GM10248 (cell line): Measurements from ENCODE around the gene HYCC1.

Source experiments
- CTCF ChIA-PET: fragments of 300-600 bp; sonication (Branson Sonifier 250); formaldehyde crosslinking; extraction: SDS; loops from one replicate; lab custom pipeline; 2021; ENCODE audit warnings: antibody characterized with exemption; lab: Yijun Ruan, JAX
- POLR2A ChIA-PET: fragments of 350-650 bp; sonication (Branson Sonifier 250); formaldehyde crosslinking; extraction: SDS; loops from one replicate; lab custom pipeline; 2020; ENCODE audit warnings: antibody characterized with exemption; lab: Yijun Ruan, JAX
- DNase-seq: peaks from one replicate; pipeline ENCODE4 v3.0.0; 2012; ENCODE audit errors: extremely low spot score
- TF ChIP-seq, protein P1 (sequence below): IDR thresholded peaks from 2 replicates; pipeline ENCODE4 v1.5.1; 2012; ENCODE audit warnings: mild to moderate bottlenecking, low read depth; ENCODE audit errors: extremely low read depth, missing control alignments, control extremely low read depth

The HYCC1 gene

DNA sequence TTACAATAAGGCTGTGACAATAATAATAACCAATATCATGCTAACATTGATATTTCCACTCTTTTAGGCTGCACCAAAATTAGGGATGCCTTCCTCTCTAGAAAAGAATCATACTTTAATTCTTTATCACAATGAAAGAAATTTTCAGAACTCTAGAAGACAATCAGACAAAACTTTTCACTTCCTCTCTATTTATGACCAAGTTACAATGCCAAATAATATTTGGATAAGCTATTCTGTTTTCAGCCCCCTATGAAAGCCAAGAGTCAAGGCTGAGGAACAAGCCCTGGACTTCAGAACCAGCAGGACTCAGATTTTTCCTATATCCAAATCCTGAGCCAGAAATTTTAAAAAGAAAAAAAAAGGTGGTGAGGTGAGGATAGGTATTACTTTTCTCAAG lies 4.6 kb downstream of the HYCC1 start:
- ChIA-PET CTCF (no interaction called here), POLR2A (no interaction called here)
- DNase-seq = no peak
- TF ChIP-seq, protein P1, sequence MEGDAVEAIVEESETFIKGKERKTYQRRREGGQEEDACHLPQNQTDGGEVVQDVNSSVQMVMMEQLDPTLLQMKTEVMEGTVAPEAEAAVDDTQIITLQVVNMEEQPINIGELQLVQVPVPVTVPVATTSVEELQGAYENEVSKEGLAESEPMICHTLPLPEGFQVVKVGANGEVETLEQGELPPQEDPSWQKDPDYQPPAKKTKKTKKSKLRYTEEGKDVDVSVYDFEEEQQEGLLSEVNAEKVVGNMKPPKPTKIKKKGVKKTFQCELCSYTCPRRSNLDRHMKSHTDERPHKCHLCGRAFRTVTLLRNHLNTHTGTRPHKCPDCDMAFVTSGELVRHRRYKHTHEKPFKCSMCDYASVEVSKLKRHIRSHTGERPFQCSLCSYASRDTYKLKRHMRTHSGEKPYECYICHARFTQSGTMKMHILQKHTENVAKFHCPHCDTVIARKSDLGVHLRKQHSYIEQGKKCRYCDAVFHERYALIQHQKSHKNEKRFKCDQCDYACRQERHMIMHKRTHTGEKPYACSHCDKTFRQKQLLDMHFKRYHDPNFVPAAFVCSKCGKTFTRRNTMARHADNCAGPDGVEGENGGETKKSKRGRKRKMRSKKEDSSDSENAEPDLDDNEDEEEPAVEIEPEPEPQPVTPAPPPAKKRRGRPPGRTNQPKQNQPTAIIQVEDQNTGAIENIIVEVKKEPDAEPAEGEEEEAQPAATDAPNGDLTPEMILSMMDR = no peak

DNA sequence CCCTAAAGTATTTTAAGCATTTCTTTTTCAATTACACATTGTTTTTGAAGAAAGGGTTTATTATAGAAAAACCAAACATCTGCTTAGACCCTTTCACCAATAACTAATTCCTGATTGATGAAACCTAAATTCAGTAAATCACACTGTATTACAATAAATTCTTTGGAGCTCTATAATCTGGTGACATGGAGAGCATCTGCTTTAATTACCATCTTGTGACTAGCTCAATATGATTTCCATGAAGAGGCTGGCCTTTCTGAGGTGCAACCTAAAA lies 9.7 kb downstream of the HYCC1 start:
- TF ChIP-seq, protein P1 = no peak
- ChIA-PET POLR2A (no interaction called here), CTCF (interaction anchor here (0.7 to 2.5 kb wide), 6 partner anchors 9 to 144 kb away, joined by 3 to 7 read pairs (median 3); no protein-coding TSS in a partner anchor)
- DNase-seq = no peak

DNA sequence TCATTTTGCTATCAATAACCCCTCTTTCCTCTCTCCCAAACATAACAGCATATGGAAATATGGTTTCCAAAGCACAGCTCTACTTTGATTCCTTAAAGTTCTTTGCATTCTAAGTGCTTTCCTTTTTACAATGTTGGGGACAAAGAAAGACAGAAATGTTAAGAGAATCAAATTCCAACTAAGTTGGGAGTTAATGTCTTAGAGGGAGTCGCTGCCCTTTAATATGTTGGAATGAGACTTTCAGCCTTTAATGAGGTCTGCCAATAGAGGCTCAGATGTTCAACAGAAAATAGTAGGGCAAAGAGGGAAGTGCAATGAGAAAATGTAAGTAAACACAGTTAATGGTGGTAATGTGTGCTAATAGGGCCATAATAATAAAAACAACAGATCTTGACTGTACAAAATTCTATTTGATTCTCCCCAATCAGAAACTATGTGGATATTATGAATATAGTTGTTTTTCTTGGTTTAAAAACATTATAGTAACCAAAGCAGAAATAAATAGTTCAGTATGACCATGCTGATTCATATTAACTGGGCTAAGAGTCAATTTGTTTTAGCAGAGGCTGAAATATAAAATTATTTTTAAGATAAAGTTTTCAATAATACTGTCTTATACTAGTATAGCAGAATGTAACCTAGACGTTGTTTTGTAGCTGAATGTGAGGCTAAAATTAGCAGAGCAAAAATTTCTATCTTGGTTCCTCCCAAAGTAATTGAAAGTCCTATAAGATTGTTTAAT lies 10.3 kb downstream of the HYCC1 start:
- TF ChIP-seq, protein P1 = no peak
- ChIA-PET POLR2A (no interaction called here), CTCF (interaction anchor here (0.7 to 2.5 kb wide), 8 partner anchors 8 to 144 kb away, joined by 3 to 9 read pairs (median 4); no protein-coding TSS in a partner anchor)
- DNase-seq = no peak

DNA sequence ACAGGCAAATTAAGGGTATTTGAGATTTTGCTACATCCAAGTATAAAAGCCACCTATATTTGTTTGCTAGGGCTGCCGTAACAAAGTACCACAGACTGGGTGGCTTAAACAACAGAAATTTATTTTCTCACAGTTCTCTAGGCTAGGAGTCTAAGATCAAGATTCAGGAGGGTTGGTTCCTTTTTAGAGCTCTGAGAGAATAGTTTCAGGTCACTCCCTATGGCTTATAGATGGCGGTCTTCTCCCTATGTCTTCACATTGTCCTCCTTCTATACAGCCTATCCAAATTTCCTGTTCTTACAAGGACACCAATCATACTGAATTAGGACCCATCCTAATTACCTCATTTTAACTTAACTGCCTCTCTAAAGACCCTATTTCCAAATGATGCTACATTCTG lies 11.2 kb downstream of the HYCC1 start:
- ChIA-PET POLR2A (no interaction called here), CTCF (interaction anchor here (0.7 to 2.2 kb wide), 6 partner anchors 9 to 53 kb away, joined by 3 to 9 read pairs (median 4); no protein-coding TSS in a partner anchor)
- TF ChIP-seq, protein P1 = no peak
- DNase-seq = no peak

DNA sequence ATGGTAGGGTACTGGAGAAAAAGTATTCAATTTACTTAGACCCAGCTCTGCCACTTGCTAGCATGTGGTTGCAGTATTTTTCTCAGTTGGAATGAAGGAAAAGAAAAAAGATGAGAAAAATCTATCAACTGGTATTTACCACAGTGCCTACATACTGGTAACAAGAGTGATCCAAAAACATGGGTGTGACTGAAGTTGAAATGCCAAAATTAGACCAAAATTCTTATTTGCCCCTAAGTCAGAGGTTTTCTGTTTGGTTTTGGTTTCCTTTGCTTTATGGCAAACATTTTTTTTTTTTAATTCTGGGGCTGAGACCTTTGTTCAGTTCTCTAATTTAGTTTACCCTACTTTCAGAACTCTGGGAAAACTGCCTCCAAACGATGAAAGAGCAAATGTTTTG lies 12.3 kb downstream of the HYCC1 start:
- TF ChIP-seq, protein P1 = no peak
- DNase-seq = no peak
- ChIA-PET POLR2A (no interaction called here), CTCF (interaction anchor here (1.0 to 2.2 kb wide), 3 partner anchors 8 to 10 kb away, joined by 4 to 9 read pairs (median 4); no protein-coding TSS in a partner anchor)

DNA sequence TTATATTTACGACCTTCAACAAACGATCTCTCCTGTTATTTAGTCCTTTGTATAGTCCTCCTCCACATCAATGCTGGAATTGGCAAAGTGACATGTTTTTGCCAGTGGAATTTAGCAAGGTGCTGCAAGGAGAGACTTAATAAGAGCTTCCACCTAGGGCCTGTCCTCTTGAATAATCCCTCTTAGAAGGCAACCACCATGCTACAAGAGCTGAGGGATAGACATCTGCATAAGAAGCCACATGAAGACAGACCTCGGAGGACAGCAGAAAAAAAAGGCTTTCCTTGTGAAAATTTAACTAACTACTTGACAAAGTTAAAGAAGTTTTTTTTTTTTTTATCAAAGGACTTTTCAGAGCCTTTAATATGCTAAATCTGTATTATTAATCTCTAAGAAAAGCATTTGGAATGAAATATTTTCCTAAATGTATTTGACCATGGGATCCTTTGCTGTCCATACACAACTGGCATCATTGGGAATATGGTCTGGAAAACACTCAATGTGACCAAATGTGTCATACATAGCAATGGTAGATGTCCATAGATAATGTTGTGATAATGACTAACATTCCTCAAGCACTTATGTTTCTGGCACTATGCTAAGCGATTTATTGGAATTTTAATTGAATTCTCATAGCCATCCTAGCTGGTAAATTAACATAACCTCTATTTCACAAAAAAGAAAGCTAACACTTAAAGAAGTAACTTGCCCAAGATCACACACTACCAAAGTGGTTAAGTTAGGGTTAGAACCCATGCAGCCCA lies 13.2 kb downstream of the HYCC1 start:
- ChIA-PET POLR2A (no interaction called here), CTCF (interaction anchor here (1.0 kb wide), 1 partner anchor 11 kb away, joined by 4 read pairs; no protein-coding TSS in a partner anchor)
- DNase-seq = no peak
- TF ChIP-seq, protein P1 = no peak
